Epithelial cell of prostate (primary cell): ENCODE measurements around the gene PPARD.

Experiments
- DNase-seq: peaks from one replicate; pipeline ENCODE4 v3.0.0-alpha.2; 2011; ENCODE audit warnings: low read depth, low spot score
- H3K27ac ChIP-seq: fragments of 450-650 bp; 2 replicates; pipeline ENCODE4 v1.5.1; 2017; ENCODE audit warnings: mild to moderate bottlenecking

PPARD gene

GRCh38 chr6:35454391-35455110 is 112.2 kb downstream of the PPARD start:
- no peak for DNase-seq
- peak overlapping the region; percentile 73 for H3K27ac ChIP-seq

DNA sequence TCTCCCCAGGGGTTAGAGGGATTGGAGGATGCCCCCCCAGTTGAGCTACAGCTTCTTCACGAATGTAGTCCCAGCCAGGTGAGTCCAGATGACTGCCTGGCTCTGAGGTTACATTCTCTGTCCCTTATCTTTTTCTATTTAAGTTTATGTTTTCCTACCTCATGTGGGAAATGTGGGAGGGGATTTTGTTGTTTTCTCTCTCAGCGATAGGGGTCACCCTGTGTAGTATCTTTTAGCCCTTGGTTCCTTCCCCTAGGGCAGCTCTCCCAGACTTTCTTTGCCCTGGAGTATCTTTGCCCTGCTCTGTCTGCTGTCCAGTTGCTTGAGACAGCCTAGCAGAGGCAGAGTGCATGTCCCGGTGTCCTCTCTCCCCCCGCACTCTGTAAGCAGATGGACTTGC is 115.5 kb downstream of the PPARD start:
- H3K27ac ChIP-seq: no peak overlapping the region
- DNase-seq: no peak

DNA sequence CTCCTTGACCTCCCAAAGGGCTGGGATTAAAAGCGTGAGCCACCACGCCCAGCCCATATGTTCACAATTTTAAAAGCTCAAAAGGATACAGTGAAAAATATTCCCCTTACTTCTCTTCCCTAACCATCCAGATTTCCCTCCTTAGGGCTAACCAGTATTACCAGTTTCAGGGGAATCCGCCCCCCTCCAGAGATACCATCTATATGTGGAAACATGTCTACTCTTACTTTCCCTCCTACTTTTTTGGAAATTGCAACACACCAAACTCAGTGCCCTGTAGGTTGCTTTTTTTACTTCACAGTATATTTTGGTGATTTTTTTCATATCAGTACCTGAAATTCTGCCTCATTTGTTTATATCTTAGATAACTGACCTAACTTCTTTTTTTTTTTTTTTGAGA is 118.9 kb downstream of the PPARD start:
- H3K27ac ChIP-seq: no peak overlapping the region
- no peak for DNase-seq

DNA sequence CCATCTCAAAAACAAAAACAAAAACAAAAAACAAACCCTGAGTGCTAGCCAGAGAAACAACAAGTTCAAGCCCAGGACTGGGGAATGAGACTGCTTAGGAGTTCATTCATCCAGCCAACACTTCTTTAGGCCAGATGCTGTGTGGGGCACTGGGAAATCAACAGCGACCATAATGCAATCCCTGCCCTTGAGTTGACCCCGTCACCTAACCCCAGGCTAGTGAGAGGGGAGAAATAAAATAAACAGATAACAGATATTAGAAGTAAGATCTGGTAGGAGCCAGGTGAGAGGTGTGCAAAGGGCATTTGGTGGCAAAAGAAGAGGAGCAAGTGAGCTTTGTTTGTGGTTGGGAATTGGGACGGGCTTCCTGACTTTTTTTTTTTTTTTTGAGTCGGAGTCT is 120.9 kb downstream of the PPARD start:
- DNase-seq: no peak

DNA sequence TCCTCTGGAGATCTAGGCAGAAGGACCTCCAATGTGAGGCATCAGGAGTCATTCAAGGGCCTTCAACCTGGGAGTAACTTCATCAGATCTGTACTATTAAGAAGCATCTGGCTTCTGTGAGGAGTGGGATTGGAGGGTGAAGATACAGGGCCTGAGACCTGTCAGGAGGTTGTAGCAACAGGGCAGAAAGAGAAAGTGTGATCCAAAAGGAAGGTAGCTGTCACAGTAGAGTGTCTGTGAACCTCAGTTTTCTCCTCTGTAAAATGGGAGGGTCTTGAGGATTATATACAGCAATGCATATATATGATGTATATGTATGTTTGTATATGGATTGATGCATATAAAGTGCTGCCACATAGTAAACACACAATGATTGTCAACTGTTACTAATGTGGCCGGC is 123.3 kb downstream of the PPARD start:
- DNase-seq: no peak
- no peak overlapping the region for H3K27ac ChIP-seq

More for the DNA sequence above, 120.9 kb downstream of the PPARD start:
- no peak overlapping the region for H3K27ac ChIP-seq

DNA sequence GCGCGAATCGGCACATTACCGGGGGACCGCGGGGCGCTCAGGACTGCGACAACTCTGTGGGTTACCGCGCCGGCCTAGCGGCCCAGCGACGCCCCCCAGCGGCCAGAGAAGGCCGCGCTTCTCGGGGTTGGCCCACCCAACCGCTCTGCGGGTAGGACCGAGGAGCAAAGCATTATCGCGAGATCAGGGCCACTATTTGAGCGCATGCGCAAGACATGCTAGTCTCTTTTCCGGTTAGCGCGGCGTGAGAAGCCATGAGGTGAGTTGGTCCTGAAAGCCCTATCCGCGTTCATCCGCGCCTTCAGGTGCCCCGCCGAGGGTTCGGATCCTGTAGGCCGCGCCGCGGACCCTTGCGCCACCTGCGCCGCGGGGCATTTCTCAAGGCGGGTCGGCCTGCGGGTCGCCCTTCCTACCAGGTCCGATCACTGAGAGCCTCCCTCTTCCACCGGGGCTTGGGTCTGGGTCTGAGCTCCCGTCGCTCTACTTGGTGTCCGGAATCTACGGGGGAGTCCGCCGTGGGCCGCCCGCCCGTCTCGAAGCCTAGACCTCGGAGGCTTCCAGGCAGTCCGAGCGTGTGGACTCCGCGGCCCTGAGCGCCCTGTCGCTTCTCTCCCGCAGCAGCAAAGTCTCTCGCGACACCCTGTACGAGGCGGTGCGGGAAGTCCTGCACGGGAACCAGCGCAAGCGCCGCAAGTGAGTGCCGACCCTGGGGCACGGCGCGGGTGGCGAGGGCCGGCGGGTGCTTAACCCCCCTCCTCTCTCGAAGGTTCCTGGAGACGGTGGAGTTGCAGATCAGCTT is 126.0 kb downstream of the PPARD start, which contains the start of gene RPL10A:
Gene RPL10A, plus strand, starts transcription at position 221 of the 799 bp plus-strand sequence. Its CDS starts 34 bp downstream, at position 255.
- peak within 1 kb of the TSS; percentile 94 for H3K27ac ChIP-seq
- DNase-seq: peak; percentile 82

GRCh38 chr6:35468980-35469750 is 126.8 kb downstream of the PPARD start:
- DNase-seq: no peak

GRCh38 chr6:35469751-35470662 is 127.6 kb downstream of the PPARD start:
- no peak for DNase-seq
- H3K27ac ChIP-seq: peak overlapping the region; percentile 94

More at GRCh38 chr6:35468980-35469750, 126.8 kb downstream of the PPARD start:
- H3K27ac ChIP-seq: peak overlapping the region; percentile 94

DNA sequence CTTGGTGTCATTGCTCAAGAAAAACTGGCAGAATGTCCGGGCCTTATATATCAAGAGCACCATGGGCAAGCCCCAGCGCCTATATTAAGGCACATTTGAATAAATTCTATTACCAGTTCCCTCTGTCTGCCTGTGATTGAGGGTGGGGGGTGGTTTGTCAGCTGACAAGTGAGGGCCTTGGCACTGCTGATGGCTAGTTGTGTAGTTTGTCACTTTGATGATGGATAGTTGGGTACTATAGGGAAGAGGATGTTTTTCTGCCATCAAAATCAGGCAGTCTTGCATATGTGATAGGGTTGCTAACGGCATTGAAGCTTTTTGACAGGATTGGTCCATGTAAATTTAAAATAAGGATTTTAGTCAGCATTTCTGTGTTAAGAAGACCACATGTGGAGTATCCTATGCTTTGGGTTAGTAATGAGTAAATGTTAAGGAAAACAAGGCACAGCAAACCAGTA is 128.3 kb downstream of the PPARD start:
- DNase-seq: no peak
- peak overlapping the region; percentile 94 for H3K27ac ChIP-seq

DNA sequence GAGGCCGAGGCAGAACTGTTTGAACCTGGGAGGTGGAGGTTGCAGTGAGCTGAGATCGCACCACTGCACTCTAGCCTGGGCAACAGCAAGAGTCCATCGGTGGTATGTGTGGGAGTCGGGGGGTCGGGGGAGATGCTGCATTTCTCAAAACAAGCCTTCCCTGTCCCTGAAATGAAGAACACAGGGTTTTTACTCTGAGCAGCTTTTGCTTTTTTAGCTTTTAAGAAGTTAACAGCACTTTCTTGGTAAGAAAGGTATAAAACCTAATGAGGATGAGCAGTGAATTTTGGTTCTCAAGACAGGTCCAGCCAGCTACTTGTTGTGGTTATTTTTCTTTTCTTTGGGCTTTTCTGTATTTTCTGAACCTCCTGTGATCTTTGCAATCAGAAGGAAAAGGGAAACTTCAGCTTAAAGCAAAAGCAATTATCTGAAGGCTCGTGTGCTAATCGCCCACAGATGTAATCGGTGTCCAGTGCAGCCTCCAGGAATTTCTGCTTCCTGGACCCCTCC is 129.5 kb downstream of the PPARD start:
- peak overlapping the region; percentile 94 for H3K27ac ChIP-seq

DNA sequence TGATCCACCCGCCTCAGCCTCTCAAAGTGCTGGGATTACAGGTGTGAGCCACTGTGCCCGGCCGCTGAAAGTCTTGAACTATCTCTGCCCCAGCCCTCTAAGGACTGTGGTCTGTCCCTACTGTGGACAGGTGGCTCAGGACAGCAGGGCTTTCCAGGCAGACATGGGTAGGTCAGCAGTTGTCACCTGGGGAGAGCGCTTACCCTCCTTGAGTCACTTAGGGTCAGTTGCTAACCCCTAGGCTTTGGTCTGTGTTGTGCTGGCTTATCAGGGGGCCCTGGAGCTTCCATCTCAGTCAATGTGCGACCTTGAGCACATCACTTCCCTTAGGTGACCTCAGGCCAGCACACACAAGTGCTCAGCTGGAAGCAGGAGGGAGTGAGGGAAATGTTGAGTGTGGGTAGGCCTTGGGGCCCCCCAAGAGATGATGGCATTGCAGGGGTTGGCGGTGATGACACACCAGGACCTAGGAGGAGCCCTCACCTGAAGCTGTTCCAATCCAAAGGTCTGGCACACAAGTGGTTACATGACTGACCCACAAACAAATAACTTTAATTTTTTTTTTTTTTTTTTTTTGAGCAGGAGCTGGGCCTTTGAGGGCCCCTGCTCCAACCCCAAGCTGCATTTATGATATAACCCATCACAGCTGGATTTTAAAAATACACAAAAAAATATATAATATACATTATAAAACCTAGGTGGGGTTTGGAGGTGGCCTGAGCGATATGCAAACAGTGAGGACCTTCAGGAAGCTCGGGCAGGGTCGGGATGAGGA is 130.9 kb downstream of the PPARD start:
- DNase-seq: no peak
- H3K27ac ChIP-seq: peak overlapping the region; percentile 94

More for the DNA sequence above, 129.5 kb downstream of the PPARD start:
- no peak for DNase-seq

DNA sequence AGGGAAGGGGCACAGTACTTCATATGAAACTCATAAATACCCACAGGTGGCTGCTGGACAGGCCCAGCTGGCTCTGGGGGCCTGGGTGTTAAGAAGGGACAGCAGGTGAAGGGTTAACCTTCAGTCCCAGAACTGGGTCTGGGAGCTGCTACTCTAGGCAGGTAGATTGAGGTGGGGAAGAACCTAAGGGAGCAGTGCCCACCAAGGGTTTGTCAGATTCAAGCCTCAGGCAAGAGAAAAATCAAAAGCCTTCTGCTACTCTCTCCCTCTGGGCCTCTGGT is 131.4 kb downstream of the PPARD start:
- no peak for DNase-seq
- peak overlapping the region; percentile 94 for H3K27ac ChIP-seq

GRCh38 chr6:35474131-35474941 is 132.0 kb downstream of the PPARD start:
- H3K27ac ChIP-seq: peak overlapping the region; percentile 94
- DNase-seq: no peak

GRCh38 chr6:35474942-35475570 is 132.7 kb downstream of the PPARD start:
- H3K27ac ChIP-seq: no peak overlapping the region
- DNase-seq: no peak

- H3K27ac ChIP-seq: no peak overlapping the region
- DNase-seq: no peak
Observed at GRCh38 chr6:35475573-35475972, 133.2 kb downstream of the PPARD start.

- no peak overlapping the region for H3K27ac ChIP-seq
- no peak for DNase-seq
Observed at GRCh38 chr6:35476004-35476403, 133.6 kb downstream of the PPARD start.

GRCh38 chr6:35477028-35477427 is 134.7 kb downstream of the PPARD start:
- DNase-seq: no peak
- H3K27ac ChIP-seq: no peak overlapping the region
